GM23338 (cell line): ENCODE results near the gene FRMD3. TPM values are rescaled to one million over a fixed set of nuclear protein-coding genes. Genes with fewer than 3 reads are reported as not detected.
"Not testable (repeated sequence)": the region's sequence is repeated elsewhere in the genome, so short reads cannot be mapped to it uniquely, and the experiment has no call there.

Experiments
- ATAC-seq: fragments of 200-7000 bp; cut with Tn5 transposase; 3 replicates; pipeline ENCODE4 v1.9.1; 2020
- DNase-seq: peaks from one replicate; pipeline ENCODE4 v3.0.0-alpha.2; 2015; ENCODE audit warnings: low spot score
- H2AFZ ChIP-seq: fragments of 200-600 bp; sonication (generic); 2 replicates; pipeline ENCODE4 v1.8.0; 2016; ENCODE audit warnings: antibody characterized with exemption, mild to moderate bottlenecking, moderate library complexity
- H3F3A ChIP-seq: fragments of 200-600 bp; sonication (generic); replicated peaks from 2 replicates; pipeline ENCODE4 v1.8.0; 2017; ENCODE audit warnings: antibody characterized with exemption, mixed run types, low read depth
- H3K27ac ChIP-seq: fragments of 200-600 bp; sonication (generic); 2 replicates; pipeline ENCODE4 v1.6.1; 2016; ENCODE audit warnings: low read depth
- H3K27me3 ChIP-seq: fragments of 200-600 bp; sonication (generic); 2 replicates; pipeline ENCODE4 v1.8.0; 2016; ENCODE audit warnings: mild to moderate bottlenecking, mixed run types, moderate library complexity; ENCODE audit not compliant: insufficient read depth
- H3K36me3 ChIP-seq: fragments of 200-600 bp; sonication (generic); 2 replicates; pipeline ENCODE4 v1.8.0; 2016; ENCODE audit warnings: mild to moderate bottlenecking; ENCODE audit not compliant: insufficient read depth
- H3K4me1 ChIP-seq: fragments of 200-600 bp; sonication (generic); 2 replicates; pipeline ENCODE4 v1.8.0; 2016; ENCODE audit warnings: mild to moderate bottlenecking, moderate library complexity; ENCODE audit not compliant: insufficient read depth
- H3K4me2 ChIP-seq: fragments of 200-600 bp; sonication (generic); 2 replicates; pipeline ENCODE4 v1.7.1; 2017; ENCODE audit warnings: mixed run types
- H3K4me3 ChIP-seq: fragments of 200-600 bp; sonication (generic); 2 replicates; pipeline ENCODE4 v1.6.1; 2016; ENCODE audit warnings: mixed run types
- H3K79me2 ChIP-seq: fragments of 200-600 bp; sonication (generic); replicated peaks from 2 replicates; pipeline ENCODE4 v1.8.0; 2017; ENCODE audit warnings: mild to moderate bottlenecking; ENCODE audit not compliant: insufficient read depth
- H3K9me2 ChIP-seq: fragments of 200-600 bp; sonication (generic); 2 replicates; pipeline ENCODE4 v1.8.0; 2017; ENCODE audit not compliant: insufficient read depth
- H4K20me1 ChIP-seq: fragments of 200-600 bp; sonication (generic); replicated peaks from 2 replicates; pipeline ENCODE4 v1.8.0; 2017; ENCODE audit warnings: mild to moderate bottlenecking; ENCODE audit not compliant: insufficient read depth
- H3K27ac Mint-ChIP-seq: 2 replicates; pipeline ENCODE4 v1.8.0; 2020; ENCODE audit warnings: inconsistent platforms, mild to moderate bottlenecking, moderate library complexity, mixed read lengths
- H3K27me3 Mint-ChIP-seq: 3 replicates; pipeline ENCODE4 v1.8.0; 2022; ENCODE audit warnings: low read depth, mild to moderate bottlenecking, moderate library complexity, mixed read lengths, inconsistent platforms; ENCODE audit not compliant: insufficient read depth, poor library complexity
- H3K36me3 Mint-ChIP-seq: 3 replicates; pipeline ENCODE4 v1.8.0; 2021; ENCODE audit warnings: low read depth, mild to moderate bottlenecking, inconsistent platforms, moderate library complexity, mixed read lengths
- H3K4me1 Mint-ChIP-seq: 3 replicates; pipeline ENCODE4 v1.8.0; 2020; ENCODE audit warnings: mild to moderate bottlenecking, inconsistent platforms, mixed read lengths
- H3K4me3 Mint-ChIP-seq: 3 replicates; pipeline ENCODE4 v1.8.0; 2021; ENCODE audit warnings: moderate library complexity, mild to moderate bottlenecking, inconsistent platforms, mixed read lengths
- H3K9me3 Mint-ChIP-seq: 3 replicates; pipeline ENCODE4 v1.8.0; 2020; ENCODE audit warnings: moderate library complexity, mild to moderate bottlenecking, inconsistent platforms, mixed read lengths
- EZH2 ChIP-seq: fragments of 200-600 bp; sonication (generic); IDR thresholded peaks from one replicate; pipeline ENCODE4 v1.8.0; 2017; ENCODE audit warnings: antibody characterized with exemption, mild to moderate bottlenecking, low read depth; ENCODE audit not compliant: unreplicated experiment
- POLR2AphosphoS5 ChIP-seq: IDR thresholded peaks from 2 replicates; pipeline ENCODE4 v1.6.1; 2016; ENCODE audit warnings: antibody characterized with exemption, low read depth
- polyA plus RNA-seq: library from polyadenylated mRNA; unstranded; fragments of >200 nt; fragmentation: Nextera tagmentation; extraction: Ambion mirVana; gene quantifications from 2 replicates; pipeline ENCODE4 v1.2.1, GENCODE V29; 2016
- total RNA-seq: library from RNA; depleted of rRNA; stranded (reverse); fragments of >200 nt; shearing (Covaris generic); gene quantifications from 2 replicates; pipeline ENCODE4 v1.2.3, GENCODE V29; 2014
- TF ChIP-seq, protein P1 (sequence below): fragments of 250-450 bp; sonication (Bioruptor Pico); IDR thresholded peaks from 2 replicates; pipeline ENCODE4 v1.5.0; 2020; ENCODE audit warnings: mild to moderate bottlenecking, moderate library complexity
- TF ChIP-seq, protein P2 (sequence below): IDR thresholded peaks from one replicate; pipeline ENCODE4 v1.6.1; 2018; ENCODE audit warnings: antibody characterized with exemption; ENCODE audit not compliant: unreplicated experiment

The FRMD3 gene
- total and polyA plus RNA-seq, 2 experiments from 2014 or later = 0.47 to 1.2 TPM

DNA sequence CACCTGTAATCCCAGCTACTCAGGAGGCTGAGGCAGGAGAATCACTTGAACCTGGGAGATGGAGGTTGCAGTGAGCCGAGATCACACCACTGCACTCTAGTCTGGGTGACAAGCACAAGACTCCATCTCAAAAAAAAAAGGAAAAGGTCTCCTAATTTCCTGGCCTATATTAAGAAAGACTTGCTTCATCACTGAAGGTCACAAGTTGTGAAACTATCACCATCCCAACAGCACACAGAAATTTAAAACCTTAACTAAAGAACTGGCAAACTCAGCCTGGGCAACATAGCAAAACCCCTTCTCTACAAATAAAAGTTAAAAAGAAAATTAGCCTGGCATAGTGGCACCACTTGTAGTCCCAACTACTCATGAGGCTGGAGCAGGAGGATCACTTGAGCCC lies 17.2 kb downstream of the FRMD3 start (continued):
- TF ChIP-seq, protein P1, sequence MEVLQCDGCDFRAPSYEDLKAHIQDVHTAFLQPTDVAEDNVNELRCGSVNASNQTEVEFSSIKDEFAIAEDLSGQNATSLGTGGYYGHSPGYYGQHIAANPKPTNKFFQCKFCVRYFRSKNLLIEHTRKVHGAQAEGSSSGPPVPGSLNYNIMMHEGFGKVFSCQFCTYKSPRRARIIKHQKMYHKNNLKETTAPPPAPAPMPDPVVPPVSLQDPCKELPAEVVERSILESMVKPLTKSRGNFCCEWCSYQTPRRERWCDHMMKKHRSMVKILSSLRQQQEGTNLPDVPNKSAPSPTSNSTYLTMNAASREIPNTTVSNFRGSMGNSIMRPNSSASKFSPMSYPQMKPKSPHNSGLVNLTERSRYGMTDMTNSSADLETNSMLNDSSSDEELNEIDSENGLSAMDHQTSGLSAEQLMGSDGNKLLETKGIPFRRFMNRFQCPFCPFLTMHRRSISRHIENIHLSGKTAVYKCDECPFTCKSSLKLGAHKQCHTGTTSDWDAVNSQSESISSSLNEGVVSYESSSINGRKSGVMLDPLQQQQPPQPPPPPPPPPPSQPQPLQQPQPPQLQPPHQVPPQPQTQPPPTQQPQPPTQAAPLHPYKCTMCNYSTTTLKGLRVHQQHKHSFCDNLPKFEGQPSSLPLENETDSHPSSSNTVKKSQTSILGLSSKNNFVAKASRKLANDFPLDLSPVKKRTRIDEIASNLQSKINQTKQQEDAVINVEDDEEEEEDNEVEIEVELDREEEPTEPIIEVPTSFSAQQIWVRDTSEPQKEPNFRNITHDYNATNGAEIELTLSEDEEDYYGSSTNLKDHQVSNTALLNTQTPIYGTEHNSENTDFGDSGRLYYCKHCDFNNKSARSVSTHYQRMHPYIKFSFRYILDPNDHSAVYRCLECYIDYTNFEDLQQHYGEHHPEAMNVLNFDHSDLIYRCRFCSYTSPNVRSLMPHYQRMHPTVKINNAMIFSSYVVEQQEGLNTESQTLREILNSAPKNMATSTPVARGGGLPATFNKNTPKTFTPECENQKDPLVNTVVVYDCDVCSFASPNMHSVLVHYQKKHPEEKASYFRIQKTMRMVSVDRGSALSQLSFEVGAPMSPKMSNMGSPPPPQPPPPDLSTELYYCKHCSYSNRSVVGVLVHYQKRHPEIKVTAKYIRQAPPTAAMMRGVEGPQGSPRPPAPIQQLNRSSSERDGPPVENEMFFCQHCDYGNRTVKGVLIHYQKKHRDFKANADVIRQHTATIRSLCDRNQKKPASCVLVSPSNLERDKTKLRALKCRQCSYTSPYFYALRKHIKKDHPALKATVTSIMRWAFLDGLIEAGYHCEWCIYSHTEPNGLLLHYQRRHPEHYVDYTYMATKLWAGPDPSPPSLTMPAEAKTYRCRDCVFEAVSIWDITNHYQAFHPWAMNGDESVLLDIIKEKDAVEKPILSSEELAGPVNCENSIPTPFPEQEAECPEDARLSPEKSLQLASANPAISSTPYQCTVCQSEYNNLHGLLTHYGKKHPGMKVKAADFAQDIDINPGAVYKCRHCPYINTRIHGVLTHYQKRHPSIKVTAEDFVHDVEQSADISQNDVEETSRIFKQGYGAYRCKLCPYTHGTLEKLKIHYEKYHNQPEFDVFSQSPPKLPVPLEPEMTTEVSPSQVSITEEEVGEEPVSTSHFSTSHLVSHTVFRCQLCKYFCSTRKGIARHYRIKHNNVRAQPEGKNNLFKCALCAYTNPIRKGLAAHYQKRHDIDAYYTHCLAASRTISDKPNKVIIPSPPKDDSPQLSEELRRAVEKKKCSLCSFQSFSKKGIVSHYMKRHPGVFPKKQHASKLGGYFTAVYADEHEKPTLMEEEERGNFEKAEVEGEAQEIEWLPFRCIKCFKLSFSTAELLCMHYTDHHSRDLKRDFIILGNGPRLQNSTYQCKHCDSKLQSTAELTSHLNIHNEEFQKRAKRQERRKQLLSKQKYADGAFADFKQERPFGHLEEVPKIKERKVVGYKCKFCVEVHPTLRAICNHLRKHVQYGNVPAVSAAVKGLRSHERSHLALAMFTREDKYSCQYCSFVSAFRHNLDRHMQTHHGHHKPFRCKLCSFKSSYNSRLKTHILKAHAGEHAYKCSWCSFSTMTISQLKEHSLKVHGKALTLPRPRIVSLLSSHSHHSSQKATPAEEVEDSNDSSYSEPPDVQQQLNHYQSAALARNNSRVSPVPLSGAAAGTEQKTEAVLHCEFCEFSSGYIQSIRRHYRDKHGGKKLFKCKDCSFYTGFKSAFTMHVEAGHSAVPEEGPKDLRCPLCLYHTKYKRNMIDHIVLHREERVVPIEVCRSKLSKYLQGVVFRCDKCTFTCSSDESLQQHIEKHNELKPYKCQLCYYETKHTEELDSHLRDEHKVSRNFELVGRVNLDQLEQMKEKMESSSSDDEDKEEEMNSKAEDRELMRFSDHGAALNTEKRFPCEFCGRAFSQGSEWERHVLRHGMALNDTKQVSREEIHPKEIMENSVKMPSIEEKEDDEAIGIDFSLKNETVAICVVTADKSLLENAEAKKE (CRISPR knock-in tag) = no peak
- TF ChIP-seq POLR2AphosphoS5 = no peak

DNA sequence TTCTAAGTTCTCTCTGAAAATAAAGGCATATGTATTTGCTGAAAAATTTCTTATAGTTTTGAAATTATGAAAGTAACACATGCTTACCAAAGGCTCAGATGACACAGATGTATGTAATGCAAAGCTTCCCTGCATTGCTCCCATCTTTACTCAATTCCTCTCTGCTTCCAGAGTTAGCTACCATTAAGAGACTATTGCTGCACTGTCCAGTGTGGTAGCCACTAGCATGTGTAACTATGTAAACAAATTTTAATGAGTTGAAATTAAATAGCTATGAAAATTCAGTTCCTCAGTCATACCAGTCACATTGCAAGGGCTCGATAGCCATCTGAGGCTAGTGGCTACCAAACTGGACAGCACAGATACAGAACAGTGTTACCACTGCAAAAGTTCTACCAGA lies 17.9 kb downstream of the FRMD3 start:
- Histone ChIP-seq H3F3A (no peaks in the 10 kb centered on the region), H3K79me2 (no peaks in the 10 kb centered on the region), H3K9me2 (no peaks in the 10 kb centered on the region), H3K4me2 (no peak overlapping the region), H3K36me3 (no peaks in the 10 kb centered on the region), H3K27me3 (no peaks in the 10 kb centered on the region), H3K4me3 (no peak overlapping the region), H2AFZ (no peak overlapping the region), H3K4me1 (no peaks in the 10 kb centered on the region), H4K20me1 (no peaks in the 10 kb centered on the region), H3K27ac (no peak overlapping the region)
- TF ChIP-seq, protein P2, sequence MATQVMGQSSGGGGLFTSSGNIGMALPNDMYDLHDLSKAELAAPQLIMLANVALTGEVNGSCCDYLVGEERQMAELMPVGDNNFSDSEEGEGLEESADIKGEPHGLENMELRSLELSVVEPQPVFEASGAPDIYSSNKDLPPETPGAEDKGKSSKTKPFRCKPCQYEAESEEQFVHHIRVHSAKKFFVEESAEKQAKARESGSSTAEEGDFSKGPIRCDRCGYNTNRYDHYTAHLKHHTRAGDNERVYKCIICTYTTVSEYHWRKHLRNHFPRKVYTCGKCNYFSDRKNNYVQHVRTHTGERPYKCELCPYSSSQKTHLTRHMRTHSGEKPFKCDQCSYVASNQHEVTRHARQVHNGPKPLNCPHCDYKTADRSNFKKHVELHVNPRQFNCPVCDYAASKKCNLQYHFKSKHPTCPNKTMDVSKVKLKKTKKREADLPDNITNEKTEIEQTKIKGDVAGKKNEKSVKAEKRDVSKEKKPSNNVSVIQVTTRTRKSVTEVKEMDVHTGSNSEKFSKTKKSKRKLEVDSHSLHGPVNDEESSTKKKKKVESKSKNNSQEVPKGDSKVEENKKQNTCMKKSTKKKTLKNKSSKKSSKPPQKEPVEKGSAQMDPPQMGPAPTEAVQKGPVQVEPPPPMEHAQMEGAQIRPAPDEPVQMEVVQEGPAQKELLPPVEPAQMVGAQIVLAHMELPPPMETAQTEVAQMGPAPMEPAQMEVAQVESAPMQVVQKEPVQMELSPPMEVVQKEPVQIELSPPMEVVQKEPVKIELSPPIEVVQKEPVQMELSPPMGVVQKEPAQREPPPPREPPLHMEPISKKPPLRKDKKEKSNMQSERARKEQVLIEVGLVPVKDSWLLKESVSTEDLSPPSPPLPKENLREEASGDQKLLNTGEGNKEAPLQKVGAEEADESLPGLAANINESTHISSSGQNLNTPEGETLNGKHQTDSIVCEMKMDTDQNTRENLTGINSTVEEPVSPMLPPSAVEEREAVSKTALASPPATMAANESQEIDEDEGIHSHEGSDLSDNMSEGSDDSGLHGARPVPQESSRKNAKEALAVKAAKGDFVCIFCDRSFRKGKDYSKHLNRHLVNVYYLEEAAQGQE = no peak
- TF ChIP-seq EZH2 = no peak
- Mint-ChIP-seq H3K27ac (no peak overlapping the region), H3K4me1 (no peaks in the 10 kb centered on the region), H3K4me3 (no peak overlapping the region), H3K36me3 (peaks cover 6% of the 10 kb centered on the region; the same call in 1 of the 3 replicates), H3K27me3 (peaks cover 5% of the 10 kb centered on the region), H3K9me3 (peaks cover 14% of the 10 kb centered on the region)
- ATAC-seq (no peak), DNase-seq (no peak)

DNA sequence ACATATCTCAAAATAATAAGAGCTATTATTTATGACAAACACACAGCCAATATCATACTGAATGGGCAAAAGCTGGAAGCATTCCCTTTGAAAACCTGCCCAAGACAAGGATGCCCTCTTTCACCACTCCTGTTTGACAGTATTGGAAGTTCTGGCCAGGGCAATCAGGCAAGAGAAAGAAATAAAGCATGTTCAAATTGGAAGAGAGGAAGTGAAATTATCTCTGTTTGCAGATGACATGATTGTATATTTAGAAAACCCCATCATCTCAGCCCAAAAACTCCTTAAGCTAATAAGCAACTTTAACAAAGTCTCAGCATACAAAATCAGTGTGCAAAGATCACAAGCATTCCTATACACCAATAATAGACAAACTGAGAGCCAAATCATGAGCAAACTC lies 20.2 kb downstream of the FRMD3 start:
- not testable (repeated sequence) for H2AFZ ChIP-seq, H3K27ac Mint-ChIP-seq, H3K4me1 ChIP-seq, H3K36me3 Mint-ChIP-seq, H3K79me2 ChIP-seq, H3K27me3 ChIP-seq, DNase-seq, H3K4me2 ChIP-seq, H4K20me1 ChIP-seq, H3K4me3 Mint-ChIP-seq, H3K4me3 ChIP-seq, H3K9me2 ChIP-seq, H3F3A ChIP-seq, H3K4me1 Mint-ChIP-seq, H3K27ac ChIP-seq, H3K36me3 ChIP-seq, ATAC-seq, H3K27me3 Mint-ChIP-seq
- peaks cover 14% of the 10 kb centered on the region for H3K9me3 Mint-ChIP-seq
